ENCODE measurements around the gene LDB1. TPM values are rescaled to one million over a fixed set of nuclear protein-coding genes. Genes with fewer than 3 reads are reported as not detected.

Gene LDB1
- total RNA-seq, 1 donor: 56.1 TPM

DNA sequence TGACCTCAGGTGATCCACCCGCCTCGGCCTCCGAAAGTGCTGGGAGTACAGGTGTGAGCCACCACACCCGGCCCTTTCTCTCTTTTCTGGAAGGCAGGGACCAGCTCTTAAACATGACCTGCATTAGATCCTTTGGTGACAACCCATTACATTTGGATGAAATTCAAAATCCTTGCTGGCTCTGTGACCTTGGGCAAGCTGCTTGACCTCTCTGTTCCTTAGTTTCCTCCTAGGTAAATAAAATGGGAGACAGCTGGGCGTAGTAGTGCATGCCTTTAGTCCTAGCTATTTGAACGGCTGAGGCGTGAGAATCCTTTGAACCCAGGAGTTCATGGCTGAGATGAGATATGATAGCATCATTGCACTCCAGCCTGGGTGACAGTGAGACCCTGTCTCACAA is 23.7 kb downstream of the LDB1 start:
- TF ChIP-seq, protein P1, sequence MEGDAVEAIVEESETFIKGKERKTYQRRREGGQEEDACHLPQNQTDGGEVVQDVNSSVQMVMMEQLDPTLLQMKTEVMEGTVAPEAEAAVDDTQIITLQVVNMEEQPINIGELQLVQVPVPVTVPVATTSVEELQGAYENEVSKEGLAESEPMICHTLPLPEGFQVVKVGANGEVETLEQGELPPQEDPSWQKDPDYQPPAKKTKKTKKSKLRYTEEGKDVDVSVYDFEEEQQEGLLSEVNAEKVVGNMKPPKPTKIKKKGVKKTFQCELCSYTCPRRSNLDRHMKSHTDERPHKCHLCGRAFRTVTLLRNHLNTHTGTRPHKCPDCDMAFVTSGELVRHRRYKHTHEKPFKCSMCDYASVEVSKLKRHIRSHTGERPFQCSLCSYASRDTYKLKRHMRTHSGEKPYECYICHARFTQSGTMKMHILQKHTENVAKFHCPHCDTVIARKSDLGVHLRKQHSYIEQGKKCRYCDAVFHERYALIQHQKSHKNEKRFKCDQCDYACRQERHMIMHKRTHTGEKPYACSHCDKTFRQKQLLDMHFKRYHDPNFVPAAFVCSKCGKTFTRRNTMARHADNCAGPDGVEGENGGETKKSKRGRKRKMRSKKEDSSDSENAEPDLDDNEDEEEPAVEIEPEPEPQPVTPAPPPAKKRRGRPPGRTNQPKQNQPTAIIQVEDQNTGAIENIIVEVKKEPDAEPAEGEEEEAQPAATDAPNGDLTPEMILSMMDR (IDR thresholded peaks at IDR 0.05; ENCODE audit: insufficient read depth, low read depth, low read length): no peak
- no peak for DNase-seq (ENCODE audit: low read depth)
- no peak overlapping the region for H3K4me3 ChIP-seq (ENCODE audit: low read depth, low read length)

GRCh38 chr10:102090772-102091171 is 29.4 kb downstream of the LDB1 start:
- TF ChIP-seq, protein P1 (IDR thresholded peaks at IDR 0.05; ENCODE audit: insufficient read depth, low read depth, low read length): no peak
- H3K4me3 ChIP-seq (ENCODE audit: low read depth, low read length): no peak overlapping the region
- no peak for DNase-seq (ENCODE audit: low read depth)

DNA sequence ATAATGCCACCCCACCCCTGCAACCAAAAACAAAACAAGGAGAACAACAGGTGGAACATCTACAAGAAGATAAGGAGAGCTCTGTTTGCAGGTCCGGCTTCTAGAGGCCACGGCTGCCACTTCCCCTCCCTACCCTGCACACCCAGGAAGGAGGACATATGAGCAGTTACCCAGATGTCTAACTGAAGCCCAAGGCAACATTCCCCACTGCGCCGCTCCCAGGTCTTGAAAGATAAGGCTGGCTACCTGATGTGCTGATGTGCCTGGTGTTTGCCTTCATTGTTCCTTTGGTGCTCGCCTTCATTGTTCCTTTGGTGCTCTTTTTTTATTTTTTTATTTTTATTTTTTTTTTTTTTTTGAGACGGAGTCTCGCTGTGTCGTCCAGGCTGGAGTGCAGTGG is 34.0 kb downstream of the LDB1 start:
- TF ChIP-seq, protein P1 (IDR thresholded peaks at IDR 0.05; ENCODE audit: insufficient read depth, low read depth, low read length): no peak
- no peak overlapping the region for H3K4me3 ChIP-seq (ENCODE audit: low read depth, low read length)
- DNase-seq (ENCODE audit: low read depth): no peak

GRCh38 chr10:102085336-102085735 is 34.8 kb downstream of the LDB1 start:
- TF ChIP-seq, protein P1 (IDR thresholded peaks at IDR 0.05; ENCODE audit: insufficient read depth, low read depth, low read length): no peak
- no peak overlapping the region for H3K4me3 ChIP-seq (ENCODE audit: low read depth, low read length)
- DNase-seq (ENCODE audit: low read depth): no peak

DNA sequence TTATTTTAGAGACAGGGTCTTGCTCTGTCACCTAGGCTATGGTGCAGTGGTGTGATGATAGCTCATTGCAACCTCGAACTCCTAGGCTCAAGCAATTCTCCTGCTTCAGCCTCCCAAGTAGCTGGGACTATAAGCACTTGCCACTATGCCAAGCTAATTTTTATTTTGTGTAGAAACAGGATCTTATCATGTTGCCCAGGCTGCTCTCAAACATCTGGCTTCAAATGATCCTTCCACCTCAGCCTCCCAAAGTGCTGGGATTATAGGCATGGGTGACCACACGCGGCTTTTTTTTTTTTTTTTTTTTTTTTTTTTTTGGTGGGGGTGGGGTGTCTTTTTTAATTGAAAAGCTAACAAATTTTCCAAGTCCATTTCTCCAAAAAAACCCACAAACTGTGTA is 36.6 kb downstream of the LDB1 start:
- no peak overlapping the region for H3K4me3 ChIP-seq (ENCODE audit: low read depth, low read length)
- DNase-seq (ENCODE audit: low read depth): no peak
- TF ChIP-seq, protein P1 (IDR thresholded peaks at IDR 0.05; ENCODE audit: insufficient read depth, low read depth, low read length): no peak

DNA sequence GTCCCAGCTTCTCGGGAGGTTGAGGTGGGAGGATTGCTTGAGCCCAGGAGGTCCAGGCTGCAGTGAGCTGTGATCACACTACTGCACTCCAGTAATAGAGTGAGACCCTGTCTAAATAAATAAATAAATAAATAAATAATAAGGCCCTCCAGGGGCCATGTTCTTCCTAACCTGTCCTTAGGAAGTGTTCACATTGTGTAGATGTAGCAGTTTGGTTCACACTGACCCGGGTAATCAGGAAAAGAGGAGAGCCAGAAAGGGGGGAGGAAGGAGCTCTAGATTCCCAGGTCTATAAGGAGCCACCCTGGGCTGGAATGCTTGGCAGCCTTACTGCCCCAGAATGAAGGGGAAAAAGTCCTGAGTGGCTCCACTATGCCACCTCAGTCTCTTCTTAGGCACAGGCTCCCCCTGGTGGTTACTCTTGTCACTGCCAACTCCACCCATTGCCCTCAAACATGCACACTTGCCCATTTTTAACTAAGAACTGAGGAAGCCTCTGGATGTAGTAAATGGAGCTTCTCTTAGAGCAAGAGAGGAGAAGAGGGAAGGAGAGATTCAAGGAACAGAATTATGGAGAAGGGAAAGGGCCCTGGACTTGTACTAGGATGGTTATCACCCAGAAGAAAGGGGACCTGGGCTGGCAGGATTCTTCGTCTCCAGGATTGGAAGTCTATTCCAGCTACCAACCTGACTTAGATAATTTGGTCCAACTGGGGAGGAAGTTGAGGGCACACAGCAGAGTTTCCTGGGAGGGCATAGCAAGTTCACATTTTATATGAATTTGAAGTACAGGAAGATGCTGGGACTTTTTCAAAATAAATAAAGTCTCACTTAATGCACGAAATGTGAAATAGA is 47.3 kb downstream of the LDB1 start:
- no peak overlapping the region for H3K4me3 ChIP-seq (ENCODE audit: low read depth, low read length)
- DNase-seq (ENCODE audit: low read depth): peak; percentile 78
- TF ChIP-seq, protein P1 (IDR thresholded peaks at IDR 0.05; ENCODE audit: insufficient read depth, low read depth, low read length): peak; percentile 96
